Liver (tissue), 9 donors: ENCODE measurements around the gene ZMYM2. TPM values are rescaled to one million over a fixed set of nuclear protein-coding genes. Genes with fewer than 3 reads are reported as not detected.

Experiments used
- DNase-seq: peaks from one replicate; pipeline ENCODE4 v3.0.0-alpha.2; 2017; ENCODE audit warnings: low spot score
- H3K27ac ChIP-seq, 2 donors: one replicate each; pipeline ENCODE4 v1.7.0; 2013; ENCODE audit warnings: inconsistent platforms in 2 of 2, low read length in 2 of 2, control low read depth in 1 of 2, low read depth in 1 of 2, mild to moderate bottlenecking in 1 of 2
- H3K27me3 ChIP-seq, 4 donors: one replicate each; pipeline versions ENCODE4 v1.6.1 to v1.7.0; 2013; ENCODE audit warnings: low read length in 3 of 4, inconsistent platforms in 1 of 4, mild to moderate bottlenecking in 1 of 4, moderate library complexity in 1 of 4; ENCODE audit not compliant: control insufficient read depth in 4 of 4, insufficient read depth in 4 of 4
- H3K36me3 ChIP-seq, 4 donors: one replicate each; pipeline versions ENCODE4 v1.6.1 to v1.7.0; 2013; ENCODE audit warnings: low read length in 3 of 4, mild to moderate bottlenecking in 3 of 4, low read depth in 1 of 4, moderate library complexity in 1 of 4; ENCODE audit not compliant: control insufficient read depth in 4 of 4, insufficient read depth in 3 of 4
- H3K4me1 ChIP-seq, 4 donors: one replicate each; pipeline versions ENCODE4 v1.6.1 to v1.7.0; 2013; ENCODE audit warnings: low read length in 3 of 4, mild to moderate bottlenecking in 3 of 4, moderate library complexity in 1 of 4; ENCODE audit not compliant: control insufficient read depth in 4 of 4, insufficient read depth in 4 of 4
- H3K4me3 ChIP-seq, 3 donors: one replicate each; pipeline versions ENCODE4 v1.6.1 to v1.7.0; 2013; ENCODE audit warnings: low read length in 3 of 3, control low read depth in 1 of 3, low read depth in 1 of 3, mild to moderate bottlenecking in 1 of 3
- H3K9ac ChIP-seq, 2 donors: one replicate each; pipeline ENCODE4 v1.7.0; 2013; ENCODE audit warnings: low read length in 2 of 2, mild to moderate bottlenecking in 2 of 2, moderate library complexity in 2 of 2, control low read depth in 1 of 2, low read depth in 1 of 2
- H3K9me3 ChIP-seq, 4 donors: one replicate each; pipeline versions ENCODE4 v1.6.1 to v1.7.0; 2013; ENCODE audit warnings: low read length in 3 of 4; ENCODE audit not compliant: control insufficient read depth in 4 of 4
- EGR1 ChIP-seq, 2 donors: IDR thresholded peaks; 2 replicates each; pipeline ENCODE4 v1.6.1; 2016 to 2018; ENCODE audit warnings: antibody characterized with exemption in 2 of 2, low read depth in 2 of 2
- FOXA1 ChIP-seq: IDR thresholded peaks from 2 replicates; pipeline ENCODE4 v1.6.1; 2016; ENCODE audit warnings: antibody characterized with exemption
- FOXA2 ChIP-seq: IDR thresholded peaks from 2 replicates; pipeline ENCODE4 v1.6.1; 2016; ENCODE audit warnings: antibody characterized with exemption
- HNF4A ChIP-seq, 2 donors: conservative IDR thresholded peaks; 2 replicates each; pipeline ENCODE4 v1.6.1; 2016; ENCODE audit warnings: antibody characterized with exemption in 2 of 2, mild to moderate bottlenecking in 2 of 2
- HNF4G ChIP-seq: IDR thresholded peaks from 2 replicates; pipeline ENCODE4 v1.6.1; 2016; ENCODE audit warnings: antibody characterized with exemption
- JUND ChIP-seq, 2 donors: IDR thresholded peaks; 2 replicates each; pipeline ENCODE4 v1.6.1; 2016; ENCODE audit warnings: antibody characterized with exemption in 2 of 2
- NR2F2 ChIP-seq: IDR thresholded peaks from 2 replicates; pipeline ENCODE4 v1.6.1; 2016; ENCODE audit warnings: antibody characterized with exemption
- RAD21 ChIP-seq, 2 donors: IDR thresholded peaks; 2 replicates each; pipeline ENCODE4 v1.6.1; 2016; ENCODE audit warnings: antibody characterized with exemption in 2 of 2, mild to moderate bottlenecking in 2 of 2
- RXRA ChIP-seq, 2 donors: IDR thresholded peaks; 2 replicates each; pipeline ENCODE4 v1.6.1; 2017 to 2018; ENCODE audit warnings: antibody characterized with exemption in 2 of 2, mild to moderate bottlenecking in 1 of 2
- SP1 ChIP-seq: IDR thresholded peaks from 2 replicates; pipeline ENCODE4 v1.6.1; 2018; ENCODE audit warnings: antibody characterized with exemption, mild to moderate bottlenecking
- TAF1 ChIP-seq: conservative IDR thresholded peaks from 2 replicates; pipeline ENCODE4 v1.6.1; 2016; ENCODE audit warnings: antibody characterized with exemption, mild to moderate bottlenecking
- YY1 ChIP-seq: IDR thresholded peaks from 2 replicates; pipeline ENCODE4 v1.6.1; 2016; ENCODE audit warnings: antibody characterized with exemption, mild to moderate bottlenecking
- WGBS: extraction: QIAGEN DNeasy Blood & Tissue Kit; methylation state at CpG from one replicate; pipeline ENCODE4 v1.1.7; 2013; 5-methylcytosine and 5-hydroxymethylcytosine counted together
- polyA plus RNA-seq, 2 donors: library from polyadenylated mRNA; stranded (reverse) in 1 of 2; unstranded in 1 of 2; fragments of 200-250 nt in 1 of 2; fragments of >200 nt in 1 of 2; fragmentation: Nextera tagmentation in 1 of 2; extraction: Ambion mirVana in 1 of 2; gene quantifications; one replicate each; pipeline versions ENCODE4 v1.2.1 to v1.2.3, GENCODE V29; 2013 to 2015
- total RNA-seq, 2 donors: library from RNA; depleted of rRNA; stranded (reverse); fragments of >200 nt; gene quantifications; one replicate each; pipeline ENCODE4 v1.2.3, GENCODE V29; 2014
- TF ChIP-seq, protein P1 (sequence below): IDR thresholded peaks from 2 replicates; pipeline ENCODE4 v1.6.1; 2016; ENCODE audit warnings: antibody characterized with exemption
- TF ChIP-seq, protein P2 (sequence below): fragments of 150-350 bp; IDR thresholded peaks from 2 replicates; pipeline ENCODE4 v1.5.1; 2017; ENCODE audit warnings: improper control_type of control experiment, low read depth, low read length; ENCODE audit not compliant: missing input control
- donor health status: healthy.
- donor health status: healthy.
- donor health status: healthy.
- donor health status: healthy.
- donor health status: healthy.

The ZMYM2 gene
- total and polyA plus RNA-seq, 4 donors = 8.7 to 40.8 (median 18.5) TPM

DNA sequence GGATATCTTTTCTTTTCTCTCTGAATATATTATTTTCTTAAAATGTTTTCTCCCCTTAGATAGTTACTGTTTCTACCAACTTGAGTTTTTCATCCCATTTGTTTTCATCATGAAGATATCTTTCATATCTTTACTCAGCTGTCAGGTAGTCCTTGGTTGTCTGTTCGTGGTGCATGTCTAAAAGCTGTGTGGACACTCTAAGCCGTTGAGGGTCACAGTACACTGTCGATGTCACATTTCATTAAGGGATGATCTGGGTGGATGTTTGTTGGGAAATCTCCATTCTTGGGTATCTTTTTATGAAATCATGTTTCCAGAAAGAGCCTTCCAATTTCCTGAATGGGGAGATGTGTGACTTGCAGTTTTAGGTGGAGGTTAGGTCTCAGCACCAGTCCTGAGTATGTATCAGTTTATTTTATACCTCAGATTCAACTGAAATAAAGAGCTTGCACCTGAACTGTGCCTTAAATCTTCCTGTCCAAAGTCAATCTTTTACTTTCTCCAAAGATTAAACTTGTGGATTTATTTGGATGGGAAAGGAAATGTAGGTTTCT lies 23.2 kb downstream of the ZMYM2 start:
- TF ChIP-seq RAD21 (IDR thresholded peaks at IDR 0.05) = no peak
- TF ChIP-seq, protein P1, sequence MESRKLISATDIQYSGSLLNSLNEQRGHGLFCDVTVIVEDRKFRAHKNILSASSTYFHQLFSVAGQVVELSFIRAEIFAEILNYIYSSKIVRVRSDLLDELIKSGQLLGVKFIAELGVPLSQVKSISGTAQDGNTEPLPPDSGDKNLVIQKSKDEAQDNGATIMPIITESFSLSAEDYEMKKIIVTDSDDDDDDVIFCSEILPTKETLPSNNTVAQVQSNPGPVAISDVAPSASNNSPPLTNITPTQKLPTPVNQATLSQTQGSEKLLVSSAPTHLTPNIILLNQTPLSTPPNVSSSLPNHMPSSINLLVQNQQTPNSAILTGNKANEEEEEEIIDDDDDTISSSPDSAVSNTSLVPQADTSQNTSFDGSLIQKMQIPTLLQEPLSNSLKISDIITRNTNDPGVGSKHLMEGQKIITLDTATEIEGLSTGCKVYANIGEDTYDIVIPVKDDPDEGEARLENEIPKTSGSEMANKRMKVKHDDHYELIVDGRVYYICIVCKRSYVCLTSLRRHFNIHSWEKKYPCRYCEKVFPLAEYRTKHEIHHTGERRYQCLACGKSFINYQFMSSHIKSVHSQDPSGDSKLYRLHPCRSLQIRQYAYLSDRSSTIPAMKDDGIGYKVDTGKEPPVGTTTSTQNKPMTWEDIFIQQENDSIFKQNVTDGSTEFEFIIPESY = no peak
- TF ChIP-seq HNF4A (conservative IDR thresholded peaks at IDR 0.05) = no peak
- TF ChIP-seq FOXA2 = no peak
- no peak for TF ChIP-seq TAF1
- TF ChIP-seq EGR1 (IDR thresholded peaks at IDR 0.05; ENCODE audit: low read depth in 2 of 2) = no peak
- TF ChIP-seq JUND (IDR thresholded peaks at IDR 0.05) = no peak
- no peak for TF ChIP-seq YY1
- no peak for TF ChIP-seq SP1
- no peak for TF ChIP-seq NR2F2
- no peak for TF ChIP-seq FOXA1
- TF ChIP-seq, protein P2, sequence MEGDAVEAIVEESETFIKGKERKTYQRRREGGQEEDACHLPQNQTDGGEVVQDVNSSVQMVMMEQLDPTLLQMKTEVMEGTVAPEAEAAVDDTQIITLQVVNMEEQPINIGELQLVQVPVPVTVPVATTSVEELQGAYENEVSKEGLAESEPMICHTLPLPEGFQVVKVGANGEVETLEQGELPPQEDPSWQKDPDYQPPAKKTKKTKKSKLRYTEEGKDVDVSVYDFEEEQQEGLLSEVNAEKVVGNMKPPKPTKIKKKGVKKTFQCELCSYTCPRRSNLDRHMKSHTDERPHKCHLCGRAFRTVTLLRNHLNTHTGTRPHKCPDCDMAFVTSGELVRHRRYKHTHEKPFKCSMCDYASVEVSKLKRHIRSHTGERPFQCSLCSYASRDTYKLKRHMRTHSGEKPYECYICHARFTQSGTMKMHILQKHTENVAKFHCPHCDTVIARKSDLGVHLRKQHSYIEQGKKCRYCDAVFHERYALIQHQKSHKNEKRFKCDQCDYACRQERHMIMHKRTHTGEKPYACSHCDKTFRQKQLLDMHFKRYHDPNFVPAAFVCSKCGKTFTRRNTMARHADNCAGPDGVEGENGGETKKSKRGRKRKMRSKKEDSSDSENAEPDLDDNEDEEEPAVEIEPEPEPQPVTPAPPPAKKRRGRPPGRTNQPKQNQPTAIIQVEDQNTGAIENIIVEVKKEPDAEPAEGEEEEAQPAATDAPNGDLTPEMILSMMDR = no peak
- no peak for TF ChIP-seq HNF4G
- no peaks in the 10 kb centered on the region for H3K9me3 ChIP-seq
- DNase-seq = no peak
- no peaks in the 10 kb centered on the region for H3K4me1 ChIP-seq
- no peak overlapping the region for H3K9ac ChIP-seq
- no peak overlapping the region for H3K27ac ChIP-seq
- no peak overlapping the region for H3K4me3 ChIP-seq
- peaks cover 0 to 16% (median 6%) of the 10 kb centered on the region in 4 donors for H3K36me3 ChIP-seq
- no peaks in the 10 kb centered on the region for H3K27me3 ChIP-seq
- 83% methylated on average over 3 of the region's 3 CpGs for WGBS

DNA sequence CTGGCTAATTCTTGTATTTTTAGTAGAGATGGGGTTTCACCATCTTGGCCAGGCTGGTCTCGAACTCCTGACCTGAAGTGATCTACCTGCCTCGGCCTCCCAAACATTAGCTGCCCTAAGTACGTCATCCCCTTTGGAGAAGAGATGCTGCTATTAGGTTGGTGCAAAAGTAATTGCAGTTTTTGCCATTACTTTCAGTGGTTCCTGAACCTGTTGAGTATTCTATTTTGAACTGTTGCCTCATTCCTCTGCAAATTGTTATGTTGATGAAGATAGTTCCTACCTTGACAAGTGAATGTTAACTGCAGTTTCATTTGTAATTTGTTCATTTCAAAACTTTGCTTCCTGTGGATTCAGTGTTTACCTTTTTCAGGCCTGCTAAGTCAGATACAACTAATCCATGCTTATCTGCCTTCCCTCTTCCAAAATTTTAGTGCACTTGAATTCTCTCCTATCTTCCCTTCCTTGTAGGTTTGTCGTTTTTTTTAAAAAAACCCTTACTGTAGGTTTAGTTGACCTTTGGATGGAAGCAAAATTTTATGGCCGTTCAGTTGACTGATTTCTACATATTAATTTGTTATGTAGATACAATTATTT lies 24.0 kb downstream of the ZMYM2 start:
- no peaks in the 10 kb centered on the region for H3K4me1 ChIP-seq
- no peak for DNase-seq
- TF ChIP-seq FOXA2 (no peak), FOXA1 (no peak), RXRA (IDR thresholded peaks at IDR 0.05) (no peak)
- H3K27ac ChIP-seq = no peak overlapping the region
- no peak overlapping the region for H3K4me3 ChIP-seq
- WGBS = 85% methylated on average over 5 of the region's 5 CpGs
- no peaks in the 10 kb centered on the region for H3K9me3 ChIP-seq
- no peak overlapping the region for H3K9ac ChIP-seq
- no peaks in the 10 kb centered on the region for H3K27me3 ChIP-seq
- peaks cover 0 to 14% (median 6%) of the 10 kb centered on the region in 4 donors for H3K36me3 ChIP-seq

DNA sequence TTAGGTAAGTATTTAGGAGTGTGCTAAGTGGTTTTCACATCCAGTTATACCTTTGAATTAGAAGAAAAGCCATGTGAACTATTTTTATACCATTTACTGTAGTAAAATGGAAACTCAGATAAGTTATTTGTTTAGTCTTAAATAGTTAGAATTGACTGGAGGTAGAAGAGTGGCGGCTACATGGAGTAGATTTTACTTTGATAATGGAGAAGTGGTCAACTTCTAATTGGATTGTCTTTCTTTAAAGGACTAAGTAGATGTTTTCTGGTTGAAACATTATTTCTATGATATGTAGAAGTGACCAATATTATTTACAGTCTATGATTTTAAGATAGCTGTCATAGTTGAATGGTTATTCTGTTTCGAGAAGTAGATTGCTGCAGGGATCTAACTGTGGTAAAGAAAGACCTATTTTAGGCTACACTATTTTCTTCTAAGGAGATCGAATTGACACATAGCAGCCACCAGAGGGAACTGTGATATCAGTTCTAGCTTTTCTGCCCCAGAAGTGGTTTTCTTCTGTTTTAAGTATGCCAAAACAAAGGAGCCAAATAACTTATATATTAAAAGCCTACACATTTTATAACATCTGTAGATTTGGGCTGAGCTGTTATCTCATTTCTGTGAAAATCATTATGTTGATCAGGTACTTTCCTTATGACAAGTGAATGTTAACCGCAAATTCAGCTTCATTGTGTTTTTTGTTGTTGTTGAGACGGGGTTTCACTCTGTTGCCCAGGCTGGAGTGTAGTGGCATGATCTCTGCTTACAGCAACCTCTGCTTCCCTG lies 26.1 kb downstream of the ZMYM2 start:
- Histone ChIP-seq H3K4me1 (peaks cover 0 to 2% (median 0%) of the 10 kb centered on the region in 4 donors), H3K27ac (no peak overlapping the region), H3K9ac (no peak overlapping the region), H3K27me3 (no peaks in the 10 kb centered on the region), H3K9me3 (no peaks in the 10 kb centered on the region), H3K4me3 (no peak overlapping the region), H3K36me3 (peaks cover 0 to 10% (median 2%) of the 10 kb centered on the region in 4 donors)
- no peak for DNase-seq
- 80% methylated on average over 5 of the region's 5 CpGs for WGBS
- TF ChIP-seq RAD21 (IDR thresholded peaks at IDR 0.05) (peak; percentile 58 to 61), YY1 (no peak)
- TF ChIP-seq, protein P2 = peak; percentile 34
